HG03045 (cell line): Measurements from ENCODE around the gene OSER1.
"Not testable (repeated sequence)": the region's sequence is repeated elsewhere in the genome, so short reads cannot be mapped to it uniquely, and the experiment has no call there.

Source experiments
- ATAC-seq: cut with Tn5 transposase; IDR thresholded peaks from one replicate; pipeline ENCODE4 v1.9.1; 2021; ENCODE audit warnings: mild to moderate bottlenecking, moderate library complexity; ENCODE audit not compliant: unreplicated experiment

The OSER1 gene

DNA sequence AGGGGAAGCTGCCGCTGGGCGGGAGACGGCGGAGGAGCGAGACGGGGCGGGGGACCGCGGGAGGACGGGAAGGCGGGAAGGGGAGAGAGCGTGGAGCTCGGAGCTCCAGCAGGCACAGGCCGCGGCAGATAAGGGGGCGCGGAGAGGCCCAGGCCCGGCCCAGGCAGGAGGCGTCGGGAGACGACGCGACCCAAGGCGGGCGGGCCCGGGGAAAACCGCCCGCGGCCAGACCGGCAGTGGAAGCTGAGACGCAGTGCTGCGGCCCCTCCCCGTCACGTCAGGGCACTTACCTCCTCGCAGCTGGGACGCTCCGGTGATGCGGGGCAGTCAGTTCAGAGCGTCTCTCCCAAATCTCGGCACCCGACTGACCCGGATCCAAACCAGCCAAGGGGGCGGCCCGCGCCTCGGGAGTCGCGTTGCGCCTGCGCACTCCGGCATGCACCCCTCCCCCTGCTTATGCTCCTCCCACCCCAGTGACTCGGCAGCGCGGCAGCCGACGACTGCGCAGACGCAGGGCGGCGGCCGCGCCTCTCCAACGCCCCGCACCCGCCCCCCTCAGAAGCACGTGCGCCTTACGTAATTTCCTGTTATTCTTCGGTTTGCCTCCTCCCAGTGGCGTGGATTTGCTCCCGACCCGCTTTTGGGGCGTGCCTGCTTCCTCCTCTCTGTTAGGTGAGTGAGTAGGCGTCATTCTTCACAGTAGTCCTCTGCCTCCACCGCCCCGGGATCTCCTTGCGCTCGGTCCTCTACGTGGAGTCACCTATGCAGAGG lies at the start of gene OSER1:
Gene OSER1, minus strand, starts transcription at position 366 of the 771 bp plus-strand sequence. CDS start 3,814 bp downstream, outside the sequence.
- ATAC-seq: peak; percentile 82

GRCh38 chr20:44258226-44258890 lies 47.8 kb upstream of the OSER1 start:
- no peak for ATAC-seq

- ATAC-seq: no peak
Measured at GRCh38 chr20:44256961-44257360, 46.4 kb upstream of the OSER1 start.

- ATAC-seq: no peak
Measured at GRCh38 chr20:44255942-44256341, 45.4 kb upstream of the OSER1 start.

DNA sequence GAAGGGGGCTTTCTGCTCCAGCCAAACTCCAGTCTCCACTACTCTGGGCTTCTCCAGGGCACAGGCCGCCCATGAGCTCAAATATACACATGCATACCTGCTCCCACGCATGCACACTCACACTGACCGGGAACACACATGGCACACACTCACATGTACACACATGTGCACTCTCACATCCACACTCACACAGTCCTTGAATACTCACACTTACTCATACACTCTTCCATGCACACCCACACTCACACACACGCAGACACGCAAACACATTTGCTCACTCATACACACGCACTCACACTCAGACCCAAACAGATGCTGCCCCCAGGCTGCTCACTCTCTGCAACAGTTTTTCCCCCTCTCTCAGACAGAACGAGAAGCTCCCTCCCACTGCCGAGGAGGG lies 43.5 kb upstream of the OSER1 start:
- ATAC-seq: no peak

GRCh38 chr20:44253528-44253927 lies 43.0 kb upstream of the OSER1 start:
- no peak for ATAC-seq

- ATAC-seq: no peak
Measured at GRCh38 chr20:44251284-44251683, 40.7 kb upstream of the OSER1 start.

- no peak for ATAC-seq
Measured at GRCh38 chr20:44248410-44248759, 37.8 kb upstream of the OSER1 start.

- ATAC-seq: no peak
Measured at GRCh38 chr20:44247586-44248409, 37.2 kb upstream of the OSER1 start.

- no peak for ATAC-seq
Measured at GRCh38 chr20:44247131-44247571, 36.6 kb upstream of the OSER1 start, which contains the start of gene GDAP1L1. TSS of gene GDAP1L1 (plus strand) at chr20:44247308. CDS start at chr20:44247335, 27 bp downstream.

- no peak for ATAC-seq
Measured at GRCh38 chr20:44245977-44246376, 35.4 kb upstream of the OSER1 start.

- no peak for ATAC-seq
Measured at GRCh38 chr20:44241796-44242195, 31.2 kb upstream of the OSER1 start.

DNA sequence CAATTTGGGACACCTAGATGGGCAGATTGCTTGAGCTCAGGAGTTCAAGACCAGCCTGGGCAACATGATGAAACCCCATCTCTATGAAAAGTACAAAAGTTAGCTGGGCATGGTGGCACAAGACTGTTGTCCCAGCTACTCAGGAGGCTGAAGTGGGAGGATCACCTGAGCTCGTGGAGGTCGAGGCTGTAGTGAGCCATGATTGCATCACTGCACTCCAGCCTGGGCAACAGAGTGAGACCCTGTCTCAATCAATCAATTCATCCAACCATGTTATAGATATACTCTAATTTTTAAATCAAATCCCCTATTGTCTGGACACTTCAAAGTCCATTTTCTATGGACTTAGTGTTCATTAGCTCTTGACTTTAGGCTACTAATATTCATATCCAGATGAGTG lies 26.3 kb upstream of the OSER1 start:
- not testable (repeated sequence) for ATAC-seq

DNA sequence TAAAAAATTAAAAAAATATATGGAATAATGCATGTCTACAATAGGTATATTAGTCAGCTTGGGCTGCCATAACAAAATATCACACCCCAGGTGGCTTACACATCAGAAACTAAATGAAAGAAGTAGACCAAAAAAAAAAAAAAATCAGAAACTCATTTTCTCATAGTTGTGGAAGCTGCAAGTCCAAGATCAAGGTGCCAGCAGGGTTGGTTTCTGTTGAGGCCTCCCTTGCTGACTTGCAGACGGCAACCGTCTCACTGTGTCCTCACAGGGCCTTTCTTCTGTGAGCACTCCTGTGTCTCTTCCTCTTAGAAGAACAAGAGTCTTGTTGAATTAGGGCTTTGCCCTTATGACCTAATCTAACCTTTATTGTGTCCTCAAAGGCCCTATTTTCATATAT lies 25.1 kb upstream of the OSER1 start:
- no peak for ATAC-seq

DNA sequence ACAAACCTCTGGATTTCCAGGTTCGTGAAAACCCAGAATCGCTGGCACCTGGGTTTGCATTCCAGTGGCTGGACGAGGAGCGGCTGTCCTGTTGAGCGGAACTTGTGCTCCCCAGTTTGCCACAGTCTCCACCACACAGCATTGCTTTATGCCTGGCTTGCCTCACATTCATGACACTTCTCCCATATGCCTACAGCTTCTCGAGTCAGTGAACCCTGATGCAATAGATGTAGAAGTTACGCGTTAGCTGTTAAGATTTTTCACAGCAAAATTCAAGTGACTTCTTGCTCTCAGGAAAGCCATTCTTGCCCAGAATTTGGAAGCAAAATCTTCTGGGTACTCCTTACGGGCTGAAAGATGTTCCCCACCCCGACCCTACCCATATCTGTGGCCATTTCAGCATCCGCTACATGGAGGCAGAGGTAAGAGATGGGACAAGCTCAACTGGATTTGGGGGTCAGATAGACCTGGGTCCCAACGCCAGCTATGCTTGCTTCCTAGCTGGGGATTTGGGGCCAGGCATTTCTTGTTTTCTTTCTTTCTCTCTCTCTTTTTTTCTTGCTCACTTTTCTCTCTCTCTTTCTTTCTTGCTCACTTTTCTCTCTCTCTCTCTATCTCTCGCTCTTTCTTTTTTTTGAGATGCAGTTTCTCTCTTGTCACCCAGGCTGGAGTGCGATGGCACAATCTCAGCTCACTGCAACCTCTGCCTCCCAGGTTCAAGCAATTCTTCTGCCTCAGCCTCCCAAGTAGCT lies 24.2 kb upstream of the OSER1 start:
- ATAC-seq: no peak

DNA sequence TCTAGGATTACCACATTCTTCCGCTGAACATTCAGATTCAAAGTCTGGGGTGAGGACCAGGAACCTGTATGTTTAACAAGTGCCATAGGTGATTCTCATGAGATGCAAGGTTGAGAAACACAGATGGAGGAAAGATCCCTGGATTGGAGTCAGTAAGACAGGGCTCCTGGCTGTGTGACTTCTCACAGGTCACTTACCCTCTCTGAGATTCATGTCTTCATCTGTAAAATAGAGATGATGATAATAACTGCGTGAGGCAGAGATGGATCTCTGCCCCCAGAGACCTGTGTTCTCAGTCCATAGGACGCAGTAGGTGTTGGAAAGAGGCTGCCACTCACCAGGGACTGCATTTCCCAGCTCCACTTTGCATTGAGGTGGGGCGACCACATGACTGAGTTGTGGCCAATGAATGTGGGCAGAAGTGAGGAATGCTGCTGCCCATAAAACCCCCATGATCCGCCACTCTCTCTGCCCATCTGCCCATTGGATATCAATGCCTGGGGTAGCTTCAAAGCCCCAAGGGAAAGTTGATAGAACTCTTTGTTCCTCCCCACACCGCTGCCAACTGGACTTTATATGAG lies 23.0 kb upstream of the OSER1 start:
- ATAC-seq: no peak

GRCh38 chr20:44232469-44232856 lies 21.9 kb upstream of the OSER1 start:
- ATAC-seq: not testable (repeated sequence)

- no peak for ATAC-seq
Measured at GRCh38 chr20:44231713-44232468, 21.3 kb upstream of the OSER1 start.

DNA sequence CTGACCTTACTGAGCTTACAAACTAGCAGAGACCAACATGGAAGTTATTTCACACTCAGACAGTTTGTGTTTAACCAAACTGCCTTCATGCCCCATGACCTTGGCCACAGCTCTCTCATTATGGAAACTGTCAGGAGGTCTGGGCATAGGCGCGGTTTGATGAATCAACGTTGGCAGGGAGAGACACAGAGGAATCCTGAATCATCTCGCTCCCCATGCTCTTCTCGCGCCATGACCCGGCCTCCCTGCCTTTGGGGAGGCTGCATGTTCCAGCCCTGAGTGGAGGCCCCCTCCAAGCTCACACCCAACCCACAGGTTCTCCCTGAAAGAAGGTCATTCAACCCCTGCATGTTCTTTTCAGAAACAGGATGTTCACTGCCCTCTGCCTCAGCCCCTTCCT lies 20.6 kb upstream of the OSER1 start:
- ATAC-seq: no peak
